NT2/D1 (cell line): ENCODE measurements around the gene CDH1.

Experiments
- YY1 ChIP-seq: IDR thresholded peaks from 2 replicates; pipeline ENCODE4 v1.6.1; 2011; ENCODE audit not compliant: insufficient read length, insufficient read depth
- ZNF274 ChIP-seq: IDR thresholded peaks from 2 replicates; pipeline ENCODE4 v1.6.1; 2011; ENCODE audit warnings: mild to moderate bottlenecking, low read depth, low read length

DNA sequence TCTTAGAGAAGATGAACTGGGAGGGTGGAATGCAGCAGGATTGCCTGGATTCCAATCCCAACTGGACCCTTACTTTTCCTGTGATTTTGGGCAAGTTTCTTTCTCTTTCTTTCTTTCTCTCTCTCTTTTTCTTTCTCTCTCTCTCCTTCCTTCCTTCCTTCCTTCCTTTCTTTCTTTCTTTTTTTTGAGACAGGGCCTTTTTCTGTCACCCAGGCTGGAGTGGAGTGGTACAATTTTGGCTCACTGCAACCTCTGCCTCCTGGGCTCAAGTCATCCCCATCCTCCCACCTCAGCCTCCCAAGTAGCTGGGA is 20.5 kb downstream of the CDH1 start:
- no peak for TF ChIP-seq ZNF274
- TF ChIP-seq YY1: no peak
